Vagina (tissue), 2 donors: ENCODE data around the gene WNK2. TPM values are rescaled to one million over a fixed set of nuclear protein-coding genes. Genes with fewer than 3 reads are reported as not detected.
"Not testable (repeated sequence)": the region's sequence is repeated elsewhere in the genome, so short reads cannot be mapped to it uniquely, and the experiment has no call there.

Experiments used
- DNase-seq, 2 donors: peaks; one replicate each; pipeline ENCODE4 v3.0.0-alpha.2; 2017; ENCODE audit errors: extremely low spot score in 2 of 2
- H3K27ac ChIP-seq: fragments of 200-600 bp; sonication (generic); one replicate; pipeline ENCODE4 v1.5.1; 2019
- H3K27me3 ChIP-seq: fragments of 200-600 bp; sonication (generic); one replicate; pipeline ENCODE4 v1.5.1; 2019
- H3K36me3 ChIP-seq, 2 donors: fragments of 200-600 bp; sonication (generic); one replicate each; pipeline ENCODE4 v1.5.1; 2017 to 2019
- H3K4me1 ChIP-seq: fragments of 200-600 bp; sonication (generic); one replicate; pipeline ENCODE4 v1.5.1; 2019
- H3K4me3 ChIP-seq, 2 donors: fragments of 200-600 bp; sonication (generic); 1 replicate in 1 of 2; 2 replicates in 1 of 2; pipeline ENCODE4 v1.5.1; 2016 to 2019
- H3K9me3 ChIP-seq: fragments of 200-600 bp; sonication (generic); one replicate; pipeline ENCODE4 v1.5.1; 2019
- CTCF ChIP-seq, 3 experiments: fragments of 450-650 bp in 2 of 3; fragments of 200-600 bp in 1 of 3; sonication (generic) in 1 of 3; IDR thresholded peaks; one replicate each; pipeline ENCODE4 v1.5.1; 2017 to 2019; ENCODE audit warnings: antibody characterized with exemption in 3 of 3, mild to moderate bottlenecking in 2 of 3, moderate library complexity in 2 of 3
- POLR2A ChIP-seq, 2 donors: fragments of 450-650 bp; IDR thresholded peaks; one replicate each; pipeline ENCODE4 v1.6.1; 2017; ENCODE audit warnings: antibody characterized with exemption in 2 of 2, mild to moderate bottlenecking in 2 of 2, moderate library complexity in 2 of 2
- POLR2AphosphoS5 ChIP-seq, 2 donors: sonication (generic); formaldehyde crosslinking; IDR thresholded peaks; one replicate each; pipeline ENCODE4 v1.9.0; 2017; ENCODE audit warnings: antibody characterized with exemption in 2 of 2, mild to moderate bottlenecking in 2 of 2, low read depth in 1 of 2; ENCODE audit not compliant: insufficient read depth in 1 of 2
- intact Hi-C: fragments of 100-400 bp; cut with DNase I; formaldehyde crosslinking; loops from one replicate; pipeline ENCODE4 v1.15.1; 2023
- total RNA-seq: library from RNA; depleted of rRNA; stranded (reverse); fragments of >200 nt; gene quantifications from one replicate; pipeline ENCODE4 v1.2.3, GENCODE V29; 2016

The WNK2 gene
- total RNA-seq, 1 donor from 2014 or later: 24.8 TPM

DNA sequence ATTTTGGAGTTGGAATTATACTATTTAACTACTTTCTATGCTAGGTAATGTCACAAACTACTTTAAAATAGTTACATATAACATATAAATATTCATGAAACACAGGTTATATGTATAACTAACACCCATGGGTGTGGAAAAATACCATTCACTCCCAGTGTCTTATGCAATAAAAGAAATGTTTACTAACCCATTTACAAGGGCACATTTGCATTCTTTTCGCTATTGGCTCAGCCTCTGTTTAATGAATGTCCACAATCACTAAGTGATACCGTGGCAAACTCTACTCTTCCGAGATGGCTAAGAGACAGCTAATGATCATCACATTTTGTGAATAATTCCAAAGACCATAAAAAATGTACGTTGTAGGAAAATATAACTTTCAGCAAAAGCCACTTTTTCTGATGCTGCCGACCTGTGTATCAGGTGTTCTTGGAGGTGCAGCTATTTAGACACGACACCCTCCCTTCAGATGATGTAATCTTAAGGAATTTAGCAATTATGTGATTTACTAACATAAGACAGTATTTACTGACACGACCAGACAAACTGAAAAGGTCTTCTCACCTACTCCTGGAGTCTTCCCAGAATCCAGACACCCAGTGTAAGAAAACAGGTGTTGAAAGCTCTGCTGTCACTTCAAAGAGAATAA, 145.8 kb downstream of the WNK2 start:
- DNase-seq: no peak
- H3K4me1 ChIP-seq: no peaks in the 10 kb centered on the region
- H3K27ac ChIP-seq: no peak overlapping the region
- H3K36me3 ChIP-seq: no peaks in the 10 kb centered on the region
- intact Hi-C loops: no loop called here
- no peaks in the 10 kb centered on the region for H3K9me3 ChIP-seq
- H3K4me3 ChIP-seq: no peak overlapping the region
- no peaks in the 10 kb centered on the region for H3K27me3 ChIP-seq
- TF ChIP-seq POLR2A (IDR thresholded peaks at IDR 0.05): no peak
- no peak for TF ChIP-seq POLR2AphosphoS5 (IDR thresholded peaks at IDR 0.05; ENCODE audit: insufficient read depth in 1 of 2, low read depth in 1 of 2)
- no peak for TF ChIP-seq CTCF (IDR thresholded peaks at IDR 0.05)

- no peaks in the 10 kb centered on the region for H3K36me3 ChIP-seq
- no peaks in the 10 kb centered on the region for H3K9me3 ChIP-seq
- H3K27me3 ChIP-seq: no peaks in the 10 kb centered on the region
- intact Hi-C loops: no loop called here
- TF ChIP-seq CTCF (IDR thresholded peaks at IDR 0.05) (no peak), POLR2A (IDR thresholded peaks at IDR 0.05) (no peak), POLR2AphosphoS5 (IDR thresholded peaks at IDR 0.05; ENCODE audit: insufficient read depth in 1 of 2, low read depth in 1 of 2) (no peak)
- no peak overlapping the region for H3K4me3 ChIP-seq
- DNase-seq: no peak
- H3K27ac ChIP-seq: no peak overlapping the region
- H3K4me1 ChIP-seq: no peaks in the 10 kb centered on the region
Measured at GRCh38 chr9:93332317-93332716, 148.4 kb downstream of the WNK2 start.

DNA sequence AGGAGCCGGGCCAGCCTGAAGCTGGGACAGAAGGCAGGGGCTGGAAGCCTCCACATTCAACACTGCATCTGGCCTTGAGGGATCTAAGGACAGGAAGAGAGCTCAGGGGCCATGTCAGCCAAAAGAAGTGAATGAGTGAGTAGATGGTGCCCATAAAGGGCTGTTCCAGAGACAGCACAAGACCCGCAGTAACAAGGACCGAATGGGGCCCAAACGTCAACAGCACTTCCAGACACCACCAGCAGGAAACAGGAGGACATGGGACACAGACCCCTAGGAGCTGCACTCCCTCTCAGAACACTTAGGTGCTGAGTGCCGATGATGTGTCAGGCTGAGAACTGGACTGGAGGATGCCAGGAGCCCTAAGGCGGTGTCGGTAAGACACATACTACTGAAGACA, 152.8 kb downstream of the WNK2 start:
- H3K27ac ChIP-seq: no peak overlapping the region
- no peak for DNase-seq
- intact Hi-C loops: no loop called here
- no peaks in the 10 kb centered on the region for H3K9me3 ChIP-seq
- H3K4me1 ChIP-seq: no peaks in the 10 kb centered on the region
- no peaks in the 10 kb centered on the region for H3K27me3 ChIP-seq
- H3K4me3 ChIP-seq: no peak overlapping the region
- TF ChIP-seq CTCF (IDR thresholded peaks at IDR 0.05) (no peak), POLR2AphosphoS5 (IDR thresholded peaks at IDR 0.05; ENCODE audit: insufficient read depth in 1 of 2, low read depth in 1 of 2) (no peak), POLR2A (IDR thresholded peaks at IDR 0.05) (no peak)
- no peaks in the 10 kb centered on the region for H3K36me3 ChIP-seq

DNA sequence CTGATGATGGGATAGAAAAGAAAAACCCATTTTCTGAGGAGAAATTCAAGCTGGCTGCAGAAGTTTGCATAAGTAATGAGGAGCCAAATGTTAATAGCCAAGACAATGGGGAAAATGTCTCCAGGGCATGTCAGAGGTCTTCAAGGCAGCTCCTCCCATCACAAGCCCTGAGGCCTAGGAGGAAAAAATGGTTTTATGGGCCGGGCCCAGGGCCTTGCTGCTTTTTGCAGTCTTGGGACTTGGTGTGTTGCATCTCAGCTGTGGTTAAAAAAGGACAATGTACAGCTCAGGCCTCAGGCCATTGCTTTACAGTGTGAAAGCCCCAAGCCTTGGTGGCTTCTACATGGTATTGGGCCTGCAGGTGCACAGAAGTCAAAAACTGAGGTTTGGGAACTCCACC, 154.3 kb downstream of the WNK2 start:
- H3K4me3 ChIP-seq, H3K4me1 ChIP-seq, intact Hi-C loops, H3K36me3 ChIP-seq, DNase-seq, H3K27ac ChIP-seq, H3K9me3 ChIP-seq, H3K27me3 ChIP-seq: not testable (repeated sequence)

GRCh38 chr9:93340091-93340490, 156.2 kb downstream of the WNK2 start:
- DNase-seq: no peak
- Histone ChIP-seq H3K27me3 (no peaks in the 10 kb centered on the region), H3K4me1 (no peaks in the 10 kb centered on the region), H3K4me3 (no peak overlapping the region), H3K9me3 (no peaks in the 10 kb centered on the region), H3K36me3 (no peaks in the 10 kb centered on the region), H3K27ac (no peak overlapping the region)
- intact Hi-C loops: no loop called here
- no peak for TF ChIP-seq POLR2A (IDR thresholded peaks at IDR 0.05)
- no peak for TF ChIP-seq CTCF (IDR thresholded peaks at IDR 0.05)
- TF ChIP-seq POLR2AphosphoS5 (IDR thresholded peaks at IDR 0.05; ENCODE audit: insufficient read depth in 1 of 2, low read depth in 1 of 2): no peak

GRCh38 chr9:93341820-93342219, 157.9 kb downstream of the WNK2 start:
- H3K36me3 ChIP-seq, H3K4me1 ChIP-seq, DNase-seq, H3K27me3 ChIP-seq, H3K9me3 ChIP-seq, intact Hi-C loops, H3K4me3 ChIP-seq, H3K27ac ChIP-seq: not testable (repeated sequence)

DNA sequence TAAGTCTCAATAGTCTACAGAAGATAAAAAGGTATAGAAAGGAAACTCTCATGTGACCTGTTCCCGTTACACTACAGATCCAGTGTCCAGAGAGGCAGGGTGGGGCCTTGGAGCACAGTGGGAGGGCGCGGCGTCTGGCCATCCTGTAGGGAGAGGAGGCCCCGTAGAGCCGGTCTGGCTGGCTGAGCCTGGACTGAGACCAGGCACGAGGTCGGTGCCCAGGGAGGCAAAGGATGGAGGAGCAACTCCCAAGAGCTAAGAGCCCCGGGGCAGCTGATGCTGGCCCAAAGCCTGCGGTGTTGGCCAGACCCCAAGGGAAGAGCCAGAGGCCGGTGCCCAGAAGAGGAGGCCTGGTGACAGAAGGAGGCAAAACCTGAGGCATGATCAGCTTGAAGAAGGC, 158.5 kb downstream of the WNK2 start:
- H3K4me3 ChIP-seq, DNase-seq, H3K27ac ChIP-seq, H3K4me1 ChIP-seq, H3K36me3 ChIP-seq, H3K27me3 ChIP-seq, H3K9me3 ChIP-seq, intact Hi-C loops: not testable (repeated sequence)
